ENCODE measurements around the gene TFAP2A.

Gene TFAP2A

GRCh38 chr6:10398446-10399218 lies 16.2 kb downstream of the TFAP2A start:
- no peak for DNase-seq

- no peak for DNase-seq
These were observed 17.0 kb downstream of the TFAP2A start for GRCh38 chr6:10397756-10398445.

GRCh38 chr6:10396785-10397184 lies 18.1 kb downstream of the TFAP2A start:
- DNase-seq, result no peak

- no peak for DNase-seq
These were observed 18.9 kb downstream of the TFAP2A start for GRCh38 chr6:10395704-10396546.

GRCh38 chr6:10395171-10395703 lies 19.6 kb downstream of the TFAP2A start:
- DNase-seq, result no peak

- no peak for DNase-seq
These were observed 21.2 kb downstream of the TFAP2A start for GRCh38 chr6:10393544-10394225.

GRCh38 chr6:10391799-10392198 lies 23.1 kb downstream of the TFAP2A start:
- no peak for DNase-seq

GRCh38 chr6:10391299-10391630 lies 23.6 kb downstream of the TFAP2A start:
- no peak for DNase-seq

- DNase-seq, result no peak
These were observed 24.2 kb downstream of the TFAP2A start for GRCh38 chr6:10390495-10391298.

- DNase-seq, result no peak
These were observed 25.0 kb downstream of the TFAP2A start for GRCh38 chr6:10389739-10390494.

- no peak for DNase-seq
These were observed 27.9 kb downstream of the TFAP2A start for GRCh38 chr6:10386756-10387654.

- DNase-seq, result no peak
These were observed 28.7 kb downstream of the TFAP2A start for GRCh38 chr6:10386220-10386619.

GRCh38 chr6:10385524-10386132 lies 29.2 kb downstream of the TFAP2A start:
- DNase-seq, result no peak

GRCh38 chr6:10384610-10385523 lies 30.0 kb downstream of the TFAP2A start:
- no peak for DNase-seq

- DNase-seq, result no peak
These were observed 30.7 kb downstream of the TFAP2A start for GRCh38 chr6:10384091-10384609.

- DNase-seq, result no peak
These were observed 31.4 kb downstream of the TFAP2A start for GRCh38 chr6:10383331-10384090.

GRCh38 chr6:10382728-10383330 lies 32.0 kb downstream of the TFAP2A start:
- no peak for DNase-seq

Data from CD4-positive, alpha-beta T cell treated with Interleukin-12 subunit alpha and Interleukin-12 subunit beta, for 1 hour (primary cell).